HepG2 (cell line): Measurements from ENCODE around the gene CFL1. TPM values are rescaled to one million over a fixed set of nuclear protein-coding genes. Genes with fewer than 3 reads are reported as not detected.

Experiments
- ATAC-seq: fragments of 200-7000 bp; cut with Tn5 transposase; 3 replicates; pipeline ENCODE4 v1.9.1; 2020; ENCODE audit warnings: mild to moderate bottlenecking, moderate library complexity
- BruUV-seq: library from RNA; stranded (reverse); fragments of 400-500 nt; replicated peaks from 2 replicates; lab custom pipeline; 2021; lab: Mats Ljungman, UMichigan
- CTCF ChIA-PET: fragments of 300-600 bp; formaldehyde crosslinking; extraction: SDS; loops from one replicate; lab custom pipeline; 2021; ENCODE audit warnings: low total read pairs, inconsistent platforms, low intra/inter-chr PET ratio; lab: Yijun Ruan, JAX
- POLR2A ChIA-PET: fragments of 350-600 bp; sonication (Branson Sonifier 250); formaldehyde crosslinking; loops from one replicate; lab custom pipeline; 2020; ENCODE audit warnings: antibody characterized with exemption, inconsistent platforms; lab: Yijun Ruan, JAX
- DNase-seq: peaks from one replicate; pipeline ENCODE4 v3.0.0-alpha.2; 2015; ENCODE audit warnings: low spot score
- FAIRE-seq: peaks from 3 replicates; lab custom pipeline; 2011; peaks lifted over from hg19 to GRCh38; lab: Jason Lieb, UNC
- H2AFZ ChIP-seq: one replicate; pipeline ENCODE4 v1.6.1; 2011; ENCODE audit warnings: low read length, inconsistent platforms
- H3K27ac ChIP-seq: fragments of 300-600 bp; 3 replicates; pipeline ENCODE4 v1.8.0; 2011; ENCODE audit warnings: mixed run types, mild to moderate bottlenecking, mixed read lengths, low read length, inconsistent platforms; ENCODE audit not compliant: insufficient read depth; ENCODE audit errors: extremely low read length
- H3K27me3 ChIP-seq, 2 experiments: fragments of 200-600 bp in 1 of 2; 2 replicates in 1 of 2; 3 replicates in 1 of 2; pipeline versions ENCODE4 v1.6.0 to v1.8.0; 2011; ENCODE audit warnings: low read length in 2 of 2, mild to moderate bottlenecking in 2 of 2, moderate library complexity in 2 of 2, inconsistent platforms in 1 of 2; ENCODE audit not compliant: insufficient read depth in 2 of 2, control insufficient read depth in 1 of 2
- H3K36me3 ChIP-seq, 2 experiments: fragments of 200-600 bp in 1 of 2; replicated peaks in 1 of 2; 2 replicates in 1 of 2; 3 replicates in 1 of 2; pipeline versions ENCODE4 v1.5.1 to v1.8.0; 2011; ENCODE audit warnings: low read length in 2 of 2, inconsistent platforms in 1 of 2; ENCODE audit not compliant: insufficient read depth in 2 of 2, control insufficient read depth in 1 of 2
- H3K4me1 ChIP-seq: 2 replicates; pipeline ENCODE4 v1.5.1; 2012; ENCODE audit warnings: low read length, inconsistent platforms; ENCODE audit not compliant: insufficient read depth
- H3K4me2 ChIP-seq: 2 replicates; pipeline ENCODE4 v1.6.0; 2011; ENCODE audit warnings: low read depth, low read length, inconsistent platforms
- H3K4me3 ChIP-seq, 3 experiments: fragments of 200-600 bp in 1 of 3; sonication (generic), shearing (Covaris generic) in 1 of 3; replicated peaks in 1 of 3; 2 replicates each; pipeline ENCODE4 v1.5.1; 2011 to 2016; ENCODE audit warnings: low read length in 3 of 3, inconsistent platforms in 2 of 3, low read depth in 2 of 3, mild to moderate bottlenecking in 2 of 3, control low read depth in 1 of 3, mixed read lengths in 1 of 3; ENCODE audit not compliant: insufficient read depth in 1 of 3
- H3K79me2 ChIP-seq: one replicate; pipeline ENCODE4 v1.6.1; 2011; ENCODE audit warnings: low read length, inconsistent platforms; ENCODE audit not compliant: insufficient read depth
- H3K9ac ChIP-seq: 2 replicates; pipeline ENCODE4 v1.6.0; 2011; ENCODE audit warnings: mild to moderate bottlenecking, low read depth, low read length, inconsistent platforms; ENCODE audit not compliant: insufficient read depth
- H3K9me3 ChIP-seq: 2 replicates; pipeline ENCODE4 v1.5.1; 2012; ENCODE audit warnings: mild to moderate bottlenecking, low read length
- H4K20me1 ChIP-seq: 2 replicates; pipeline ENCODE4 v1.6.0; 2011; ENCODE audit warnings: inconsistent platforms, mild to moderate bottlenecking, low read length, moderate library complexity; ENCODE audit not compliant: insufficient read depth
- ARNTL ChIP-seq: sonication (generic); formaldehyde crosslinking; IDR thresholded peaks from 2 replicates; pipeline ENCODE4 v1.4.0; 2020; ENCODE audit warnings: mild to moderate bottlenecking, missing genetic modification reagents
- EEA1 ChIP-seq: sonication (generic); formaldehyde crosslinking; IDR thresholded peaks from 2 replicates; pipeline ENCODE4 v1.5.1; 2020; ENCODE audit warnings: mild to moderate bottlenecking, missing genetic modification reagents, borderline replicate concordance
- FOXA1 ChIP-seq, 2 experiments: fragments of 450-650 bp in 1 of 2; sonication (generic) in 1 of 2; formaldehyde crosslinking in 1 of 2; IDR thresholded peaks; 2 replicates each; pipeline versions ENCODE4 v1.4.0 to v1.6.1; 2016 to 2020; ENCODE audit warnings: missing genetic modification reagents in 1 of 2
- IRX3 ChIP-seq: sonication (generic); formaldehyde crosslinking; IDR thresholded peaks from 2 replicates; pipeline ENCODE4 v1.8.1; 2023; ENCODE audit warnings: mild to moderate bottlenecking, low read depth, missing genetic modification reagents, borderline replicate concordance
- KLF6 ChIP-seq: IDR thresholded peaks from 2 replicates; pipeline ENCODE4 v1.8.0; 2016; ENCODE audit warnings: missing biosample characterization, missing genetic modification reagents
- MAX ChIP-seq: IDR thresholded peaks from 2 replicates; pipeline ENCODE4 v1.6.1; 2012; ENCODE audit warnings: inconsistent platforms
- PRDM15 ChIP-seq: sonication (generic); formaldehyde crosslinking; IDR thresholded peaks from 2 replicates; pipeline ENCODE4 v1.4.0; 2020; ENCODE audit warnings: missing genetic modification reagents
- RBM39 ChIP-seq: fragments of 200-400 bp; formaldehyde crosslinking; IDR thresholded peaks from one replicate; pipeline ENCODE4 v1.6.1; 2018; ENCODE audit warnings: antibody characterized with exemption, mild to moderate bottlenecking, low read depth, low read length; ENCODE audit not compliant: poor library complexity, severe bottlenecking
- RFXANK ChIP-seq: IDR thresholded peaks from 2 replicates; pipeline ENCODE4 v1.6.1; 2016
- ZFYVE20 ChIP-seq: sonication (generic); formaldehyde crosslinking; IDR thresholded peaks from 2 replicates; pipeline ENCODE4 v1.8.0; 2023; ENCODE audit warnings: low read depth, mild to moderate bottlenecking, moderate library complexity, missing genetic modification reagents, borderline replicate concordance
- ZNF224 ChIP-seq: sonication (generic); formaldehyde crosslinking; IDR thresholded peaks from 2 replicates; pipeline ENCODE4 v1.5.0; 2020; ENCODE audit warnings: mild to moderate bottlenecking, missing genetic modification reagents
- ZNF34 ChIP-seq: sonication (generic); formaldehyde crosslinking; IDR thresholded peaks from 2 replicates; pipeline ENCODE4 v1.4.0; 2020; ENCODE audit warnings: mild to moderate bottlenecking, missing genetic modification reagents, borderline replicate concordance
- ZNF501 ChIP-seq: sonication (generic); formaldehyde crosslinking; IDR thresholded peaks from 2 replicates; pipeline ENCODE4 v1.5.1; 2020; ENCODE audit warnings: mild to moderate bottlenecking, moderate library complexity, missing genetic modification reagents
- WGBS: methylation state at CpG from one replicate; pipeline ENCODE4 v1.1.6; 2017; ENCODE audit warnings: low lambda C conversion rate; 5-methylcytosine and 5-hydroxymethylcytosine counted together
- in situ Hi-C: cut with HindIII; loops from 2 replicates; pipeline ENCODE4 v1.10.0; 2017; ENCODE audit warnings: low pct_unique_long_range_greater_than_20kb; ENCODE audit not compliant: extremely low pct_ligation_motif_present
- intact Hi-C: fragments of 100-400 bp; cut with micrococcal nuclease; formaldehyde crosslinking; loops from one replicate; pipeline ENCODE4 v1.10.0; 2022; ENCODE audit not compliant: unreplicated experiment
- polyA plus RNA-seq, 8 experiments: library from polyadenylated mRNA; depleted of rRNA in 3 of 8; stranded (reverse) in 7 of 8; unstranded in 1 of 8; fragments of >200 nt; fragmentation: Illumina TruSeq in 4 of 8; extraction: Trizol in 4 of 8; gene quantifications; 2 replicates each; pipeline versions ENCODE4 v1.2.1 to v1.2.3, GENCODE V29; 2011 to 2016; ENCODE audit warnings: low read depth in 4 of 8, missing spikeins in 1 of 8, mixed read lengths in 1 of 8; ENCODE audit not compliant: insufficient read depth in 1 of 8
- total RNA-seq, 5 experiments: library from RNA; depleted of rRNA; stranded (reverse); fragments of >200 nt; fragmentation: Illumina TruSeq; extraction: Trizol; gene quantifications; 2 replicates each; pipeline ENCODE4 v1.2.3, GENCODE V29; 2016; ENCODE audit warnings: low read depth in 1 of 5
- TF ChIP-seq, protein P1 (sequence below): sonication (generic); formaldehyde crosslinking; IDR thresholded peaks from 2 replicates; pipeline ENCODE4 v1.4.0; 2020; ENCODE audit warnings: missing genetic modification reagents

Gene CFL1
- total and polyA plus RNA-seq, 2 of the 13 experiments (the other 11 are each of a cell fraction or from before 2014, with no cell fraction given) = 379 to 383 TPM

- Histone ChIP-seq H4K20me1 (no peaks in the 10 kb centered on the region), H3K4me2 (no peak overlapping the region), H3K9me3 (no peaks in the 10 kb centered on the region), H3K4me3 (no peak overlapping the region), H3K9ac (no peak overlapping the region), H3K27me3 (no peaks in the 10 kb centered on the region), H2AFZ (no peak overlapping the region), H3K79me2 (no peaks in the 10 kb centered on the region), H3K36me3 (peaks cover 4 to 15% of the 10 kb centered on the region in 2 experiments; a peak in 3 of 5 replicates), H3K4me1 (peaks cover 33% of the 10 kb centered on the region), H3K27ac (no peak overlapping the region)
- DNase-seq (no peak), FAIRE-seq (no peak), ATAC-seq (no peak)
- intact Hi-C loops = no loop called here
- in situ Hi-C loops = loop anchor here (5.0 kb wide), 1 partner anchor 106 kb away; no protein-coding TSS in a partner anchor
- POLR2A ChIA-PET = no interaction called here
- TF ChIP-seq, protein P1, sequence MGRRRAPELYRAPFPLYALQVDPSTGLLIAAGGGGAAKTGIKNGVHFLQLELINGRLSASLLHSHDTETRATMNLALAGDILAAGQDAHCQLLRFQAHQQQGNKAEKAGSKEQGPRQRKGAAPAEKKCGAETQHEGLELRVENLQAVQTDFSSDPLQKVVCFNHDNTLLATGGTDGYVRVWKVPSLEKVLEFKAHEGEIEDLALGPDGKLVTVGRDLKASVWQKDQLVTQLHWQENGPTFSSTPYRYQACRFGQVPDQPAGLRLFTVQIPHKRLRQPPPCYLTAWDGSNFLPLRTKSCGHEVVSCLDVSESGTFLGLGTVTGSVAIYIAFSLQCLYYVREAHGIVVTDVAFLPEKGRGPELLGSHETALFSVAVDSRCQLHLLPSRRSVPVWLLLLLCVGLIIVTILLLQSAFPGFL (CRISPR knock-in tag) = no peak
- TF ChIP-seq RFXANK (CRISPR knock-in tag) (no peak), ZFYVE20 (CRISPR knock-in tag) (no peak), KLF6 (CRISPR knock-in tag) (no peak)
- no TSS peak for BruUV-seq
- CTCF ChIA-PET = no interaction called here
- WGBS = 42% methylated on average over 4 of the region's 7 CpGs
Measured at GRCh38 chr11:65880844-65881421, 23.0 kb upstream of the CFL1 start.

DNA sequence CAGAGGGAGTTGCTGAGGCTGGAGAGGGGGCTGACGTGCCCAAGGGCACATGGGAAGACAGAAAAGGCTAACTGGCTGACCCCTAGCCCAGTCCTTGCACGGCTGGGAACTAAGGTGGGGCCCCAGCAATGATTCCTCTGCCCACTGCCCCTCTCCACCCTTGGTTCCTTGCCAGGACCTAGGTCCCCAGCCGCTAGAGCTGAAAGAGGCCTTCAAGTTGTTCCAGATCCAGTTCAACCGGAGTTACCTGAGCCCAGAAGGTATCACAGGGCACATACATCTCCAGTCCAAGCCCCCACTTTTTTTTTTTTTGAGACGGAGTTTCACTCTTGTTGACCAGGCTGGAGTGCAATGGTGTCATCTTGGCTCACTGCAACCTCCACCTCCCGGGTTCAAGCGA lies 22.0 kb upstream of the CFL1 start:
- no TSS peak for BruUV-seq
- no peak for ATAC-seq
- intact Hi-C loops (no loop called here), in situ Hi-C loops (loop anchor here (5.0 kb wide), 1 partner anchor 107 kb away; no protein-coding TSS in a partner anchor)
- H4K20me1 ChIP-seq = no peaks in the 10 kb centered on the region
- no peak for DNase-seq
- H3K4me3 ChIP-seq = no peak overlapping the region
- H3K79me2 ChIP-seq = no peaks in the 10 kb centered on the region
- no peak for FAIRE-seq
- H3K27me3 ChIP-seq = no peaks in the 10 kb centered on the region
- POLR2A ChIA-PET = no interaction called here
- no peak overlapping the region for H3K27ac ChIP-seq
- H3K36me3 ChIP-seq = peaks cover 4 to 13% of the 10 kb centered on the region in 2 experiments; a peak in 3 of 5 replicates
- H3K4me2 ChIP-seq = no peak overlapping the region
- 79% methylated on average over 5 of the region's 7 CpGs for WGBS
- CTCF ChIA-PET = no interaction called here
- H3K4me1 ChIP-seq = peaks cover 24% of the 10 kb centered on the region
- no peak overlapping the region for H2AFZ ChIP-seq
- no peak overlapping the region for H3K9ac ChIP-seq
- H3K9me3 ChIP-seq = no peaks in the 10 kb centered on the region
- no peak for TF ChIP-seq FOXA1 (IDR thresholded peaks at IDR 0.05)
- no peak for TF ChIP-seq FOXA1 (CRISPR knock-in tag; IDR thresholded peaks at IDR 0.05)
- TF ChIP-seq ARNTL (CRISPR knock-in tag) = no peak
- no peak for TF ChIP-seq PRDM15 (CRISPR knock-in tag)
- no peak for TF ChIP-seq EEA1
- no peak for TF ChIP-seq RBM39
- TF ChIP-seq IRX3 (CRISPR knock-in tag) = no peak
- no peak for TF ChIP-seq ZNF501 (CRISPR knock-in tag)
- no peak for TF ChIP-seq ZNF224 (CRISPR knock-in tag)
- TF ChIP-seq ZNF34 = no peak
- TF ChIP-seq MAX = no peak
